Measurements from ENCODE around the gene LMBRD2.

DNA sequence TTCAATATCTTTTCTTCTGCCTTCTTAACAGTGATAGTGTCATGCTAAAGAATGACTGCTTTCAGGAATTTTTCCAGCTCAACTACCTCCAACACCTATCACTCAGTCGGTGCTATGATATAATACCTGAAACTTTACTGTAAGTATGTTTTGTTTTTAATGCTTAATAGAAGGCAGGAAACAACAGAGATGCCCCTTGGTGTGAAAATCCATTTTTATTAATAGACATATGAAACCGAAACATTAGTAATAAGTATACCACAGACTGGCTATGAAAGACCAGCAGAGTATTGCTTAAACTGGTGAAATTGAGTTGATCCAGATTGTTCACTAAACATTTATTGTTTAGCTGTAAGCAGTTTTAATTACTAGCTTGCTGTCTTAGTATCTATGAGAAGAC, 25.5 kb upstream of the LMBRD2 start:
- TF ChIP-seq, protein P1, sequence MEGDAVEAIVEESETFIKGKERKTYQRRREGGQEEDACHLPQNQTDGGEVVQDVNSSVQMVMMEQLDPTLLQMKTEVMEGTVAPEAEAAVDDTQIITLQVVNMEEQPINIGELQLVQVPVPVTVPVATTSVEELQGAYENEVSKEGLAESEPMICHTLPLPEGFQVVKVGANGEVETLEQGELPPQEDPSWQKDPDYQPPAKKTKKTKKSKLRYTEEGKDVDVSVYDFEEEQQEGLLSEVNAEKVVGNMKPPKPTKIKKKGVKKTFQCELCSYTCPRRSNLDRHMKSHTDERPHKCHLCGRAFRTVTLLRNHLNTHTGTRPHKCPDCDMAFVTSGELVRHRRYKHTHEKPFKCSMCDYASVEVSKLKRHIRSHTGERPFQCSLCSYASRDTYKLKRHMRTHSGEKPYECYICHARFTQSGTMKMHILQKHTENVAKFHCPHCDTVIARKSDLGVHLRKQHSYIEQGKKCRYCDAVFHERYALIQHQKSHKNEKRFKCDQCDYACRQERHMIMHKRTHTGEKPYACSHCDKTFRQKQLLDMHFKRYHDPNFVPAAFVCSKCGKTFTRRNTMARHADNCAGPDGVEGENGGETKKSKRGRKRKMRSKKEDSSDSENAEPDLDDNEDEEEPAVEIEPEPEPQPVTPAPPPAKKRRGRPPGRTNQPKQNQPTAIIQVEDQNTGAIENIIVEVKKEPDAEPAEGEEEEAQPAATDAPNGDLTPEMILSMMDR (IDR thresholded peaks at IDR 0.05; ENCODE audit: borderline replicate concordance, extremely low read depth, low read length, poor library complexity, severe bottlenecking): no peak
- TF ChIP-seq EZH2 (IDR thresholded peaks at IDR 0.05; ENCODE audit: borderline replicate concordance, low read depth, low read length, severe bottlenecking): no peak

Measured in DND-41 (cell line).